Activated CD8-positive, alpha-beta memory T cell treated with anti-CD3 and anti-CD28 coated beads for 48 hours (primary cell): Measurements from ENCODE around the gene DELE1.
A peak's percentile ranks its signal among the peaks of the same experiment; 100 is the strongest.

Experiments
- DNase-seq, 3 experiments: peaks; one replicate each; pipeline ENCODE4 v3.0.0-alpha.2; 2020; ENCODE audit warnings: low read depth in 2 of 3, low spot score in 2 of 3

The DELE1 gene

GRCh38 chr5:141957367-141957996 is 33.8 kb downstream of the DELE1 start:
- no peak for DNase-seq

DNA sequence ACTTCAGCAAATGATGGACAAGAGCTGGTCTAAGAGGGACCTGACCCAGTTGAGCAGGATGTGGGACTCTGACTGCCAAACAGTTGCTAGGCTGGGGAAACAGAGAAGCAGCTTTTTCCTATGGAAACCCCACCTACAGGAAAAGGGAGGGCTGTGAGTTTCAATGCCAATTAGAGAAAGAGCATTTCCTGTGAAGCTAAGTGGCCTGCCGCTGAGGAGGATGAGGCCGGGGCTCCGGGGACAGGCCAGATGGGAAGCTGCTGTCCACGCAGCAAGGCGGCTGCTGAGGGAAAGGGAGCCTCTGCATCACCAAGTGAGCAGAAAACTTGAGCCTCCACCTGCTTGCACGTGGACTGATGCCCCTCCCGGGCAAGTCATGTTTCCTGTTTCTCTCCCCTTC is 34.4 kb downstream of the DELE1 start, which contains the start of gene PCDH12:
Gene PCDH12, minus strand, starts transcription at position 90 of the 400 bp plus-strand sequence. CDS start 351 bp downstream, outside the sequence.
- no peak for DNase-seq

- no peak for DNase-seq
Observed at GRCh38 chr5:141958546-141959172, 35.0 kb downstream of the DELE1 start.

GRCh38 chr5:141960018-141960417 is 36.3 kb downstream of the DELE1 start:
- no peak for DNase-seq

DNA sequence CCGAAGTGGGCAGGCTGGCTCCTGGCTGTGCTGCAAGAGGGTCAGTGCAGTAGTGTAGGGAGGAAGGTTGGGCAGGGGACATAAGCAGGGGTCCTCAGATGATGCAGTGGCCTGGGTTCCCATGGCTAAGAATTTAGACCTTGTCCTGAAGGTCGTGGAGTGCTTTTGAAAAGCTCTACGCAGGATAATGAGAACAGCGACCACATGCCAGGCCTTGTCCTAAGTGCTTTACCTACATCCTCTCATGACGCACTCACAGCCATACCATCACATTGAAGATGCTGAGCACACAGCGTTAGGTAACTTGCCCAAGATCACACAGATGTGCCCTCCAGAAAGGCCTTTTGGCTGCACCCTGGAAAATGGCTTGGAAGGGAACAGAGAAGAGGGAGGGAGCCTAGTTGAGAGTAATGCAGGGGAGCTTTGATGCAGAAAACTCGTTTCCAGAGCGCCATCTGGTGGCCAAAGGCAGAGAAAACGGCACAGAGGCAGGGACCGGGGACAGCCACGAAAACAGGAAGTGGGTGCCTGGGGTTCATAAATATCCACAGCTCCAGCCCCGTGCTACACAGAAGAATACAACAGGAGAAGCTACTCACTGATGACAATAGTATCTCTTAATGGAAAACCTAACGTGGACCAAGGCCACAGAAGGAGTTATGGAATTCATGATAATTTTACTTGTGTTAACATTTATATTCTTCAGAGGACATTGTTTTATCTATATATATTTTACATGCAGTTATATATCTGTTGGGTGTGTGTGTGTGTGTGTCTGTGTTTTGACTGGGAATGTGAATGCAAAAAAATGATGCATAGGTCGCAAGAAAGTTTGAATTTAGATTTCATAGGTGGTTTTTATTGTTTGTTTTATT is 37.0 kb downstream of the DELE1 start:
- peak; percentile 73 to 87 (median 85) for DNase-seq

- no peak for DNase-seq
Observed at GRCh38 chr5:141961466-141961865, 37.8 kb downstream of the DELE1 start.

DNA sequence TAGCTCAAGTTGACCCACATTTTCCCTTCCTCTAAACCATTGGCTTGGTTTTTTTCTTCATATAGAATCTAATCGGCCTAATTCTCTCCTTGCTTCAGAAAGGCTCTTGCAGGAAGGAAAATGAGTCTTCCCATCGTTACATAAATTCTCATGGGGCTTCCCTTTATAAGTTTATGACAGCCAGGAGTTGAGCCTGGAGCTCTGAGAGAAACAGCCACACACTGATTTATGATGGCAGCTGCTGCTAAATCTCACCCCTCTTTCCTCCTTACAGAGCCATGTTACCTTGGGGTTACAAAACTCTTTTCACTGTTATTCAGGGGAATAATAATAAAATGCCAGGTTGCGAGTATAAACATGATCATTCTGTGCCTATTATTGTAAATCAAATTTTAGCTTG is 40.0 kb downstream of the DELE1 start:
- no peak for DNase-seq

- no peak for DNase-seq
Observed at GRCh38 chr5:141965071-141965470, 41.4 kb downstream of the DELE1 start.

GRCh38 chr5:141966275-141966962 is 42.7 kb downstream of the DELE1 start:
- DNase-seq = no peak

GRCh38 chr5:141966963-141967333 is 43.3 kb downstream of the DELE1 start:
- DNase-seq = no peak

- DNase-seq = peak; percentile 84 to 94 (median 86)
Observed at GRCh38 chr5:141968914-141969608, 45.4 kb downstream of the DELE1 start, which contains the start of gene RNF14. TSS of gene RNF14 (plus strand) at chr5:141969105. CDS start at chr5:141973589, 4,484 bp downstream.

GRCh38 chr5:141969783-141970771 is 46.4 kb downstream of the DELE1 start:
- DNase-seq = no peak

DNA sequence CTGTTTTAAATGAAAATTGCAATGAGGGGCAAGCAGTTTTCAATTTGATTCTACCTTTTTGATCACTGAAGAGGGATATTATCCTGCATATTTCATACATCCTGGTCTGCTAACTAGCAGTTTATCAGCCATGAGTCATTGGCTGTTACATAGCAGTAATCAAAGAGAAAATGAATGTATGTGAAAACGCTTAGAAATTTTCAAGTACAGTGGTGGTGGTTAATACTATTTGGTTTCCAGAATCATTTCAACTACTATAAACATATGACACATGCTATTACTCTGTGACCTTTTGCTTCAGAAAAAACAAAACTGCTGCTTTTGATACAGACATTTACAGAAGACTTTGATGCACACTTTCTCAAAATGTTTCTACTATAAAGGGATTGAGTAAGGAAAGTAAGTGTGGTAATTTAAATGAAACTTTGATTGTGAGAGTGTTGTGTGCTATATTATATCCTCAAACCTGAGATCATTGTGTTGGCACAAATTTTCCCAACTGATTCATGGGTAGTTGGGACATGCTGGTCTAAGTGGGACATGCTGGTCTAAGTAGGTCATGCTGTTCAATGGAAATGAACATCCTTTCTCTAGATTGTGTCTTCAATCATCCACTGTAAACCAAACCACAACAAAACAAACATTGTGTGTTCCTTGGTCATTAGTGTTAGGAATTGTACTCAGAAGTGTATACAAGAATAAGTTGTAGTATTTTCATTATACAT is 50.4 kb downstream of the DELE1 start:
- no peak for DNase-seq

GRCh38 chr5:141976176-141976575 is 52.5 kb downstream of the DELE1 start:
- no peak for DNase-seq

DNA sequence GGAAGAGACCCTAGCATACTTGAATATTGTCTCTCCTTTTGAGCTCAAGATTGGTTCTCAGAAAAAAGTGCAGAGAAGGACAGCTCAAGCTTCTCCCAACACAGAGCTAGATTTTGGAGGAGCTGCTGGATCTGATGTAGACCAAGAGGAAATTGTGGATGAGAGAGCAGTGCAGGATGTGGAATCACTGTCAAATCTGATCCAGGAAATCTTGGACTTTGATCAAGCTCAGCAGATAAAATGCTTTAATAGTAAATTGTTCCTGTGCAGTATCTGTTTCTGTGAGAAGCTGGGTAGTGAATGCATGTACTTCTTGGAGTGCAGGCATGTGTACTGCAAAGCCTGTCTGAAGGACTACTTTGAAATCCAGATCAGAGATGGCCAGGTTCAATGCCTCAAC is 54.7 kb downstream of the DELE1 start:
- DNase-seq = no peak

GRCh38 chr5:141982626-141983025 is 59.0 kb downstream of the DELE1 start:
- DNase-seq = no peak

DNA sequence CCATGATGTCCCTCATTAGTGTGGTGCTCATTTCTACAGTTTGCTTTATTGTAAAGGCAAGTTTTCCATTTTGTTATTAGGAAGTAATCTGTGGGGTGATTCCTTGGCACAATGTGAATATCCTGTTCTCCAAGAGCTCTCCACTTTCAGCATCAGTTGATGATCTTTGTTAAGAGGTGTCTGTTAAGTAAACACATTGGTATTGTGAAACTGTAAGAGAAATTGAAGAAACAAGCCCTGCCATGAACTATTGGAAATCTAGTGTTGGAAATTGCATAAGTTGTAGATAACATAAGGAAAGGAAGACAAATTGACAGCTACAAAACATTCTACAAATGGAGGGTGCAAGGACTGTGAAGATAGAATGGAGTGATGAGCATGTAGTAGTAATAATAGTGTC is 62.4 kb downstream of the DELE1 start:
- no peak for DNase-seq

GRCh38 chr5:141989720-141990119 is 66.0 kb downstream of the DELE1 start:
- DNase-seq = no peak
